Ascending aorta (tissue), 2 donors: Measurements from ENCODE around the gene SLC4A11. TPM values are rescaled to one million over a fixed set of nuclear protein-coding genes. Genes with fewer than 3 reads are reported as not detected.

Experiments
- DNase-seq, 2 donors: peaks; one replicate each; pipeline ENCODE4 v3.0.0-alpha.2; 2019; ENCODE audit warnings: low spot score in 2 of 2
- H3K27ac ChIP-seq, 2 donors: fragments of 200-600 bp; sonication (generic); one replicate each; pipeline ENCODE4 v1.5.1; 2016 to 2017; ENCODE audit warnings: mild to moderate bottlenecking in 1 of 2
- H3K27me3 ChIP-seq: fragments of 200-600 bp; sonication (generic); one replicate; pipeline ENCODE4 v1.5.1; 2017
- H3K36me3 ChIP-seq, 2 donors: fragments of 200-600 bp; sonication (generic); one replicate each; pipeline ENCODE4 v1.5.1; 2016
- H3K4me1 ChIP-seq, 2 donors: fragments of 200-600 bp; sonication (generic); one replicate each; pipeline ENCODE4 v1.5.1; 2016 to 2017; ENCODE audit warnings: mild to moderate bottlenecking in 1 of 2
- H3K4me3 ChIP-seq, 2 donors: fragments of 200-600 bp; sonication (generic); one replicate each; pipeline ENCODE4 v1.5.1; 2016 to 2017; ENCODE audit warnings: mild to moderate bottlenecking in 1 of 2
- H3K9me3 ChIP-seq, 2 donors: fragments of 200-600 bp; sonication (generic); one replicate each; pipeline ENCODE4 v1.5.1; 2016
- CTCF ChIP-seq, 3 experiments: fragments of 200-600 bp in 2 of 3; fragments of 450-650 bp in 1 of 3; sonication (generic) in 2 of 3; IDR thresholded peaks; one replicate each; pipeline ENCODE4 v1.5.1; 2016 to 2019; ENCODE audit warnings: antibody characterized with exemption in 3 of 3, mild to moderate bottlenecking in 1 of 3, moderate library complexity in 1 of 3
- intact Hi-C: fragments of 100-400 bp; cut with DNase I; formaldehyde crosslinking; loops from one replicate; pipeline ENCODE4 v1.15.1; 2023
- total RNA-seq: library from RNA; depleted of rRNA; stranded (reverse); fragments of >200 nt; gene quantifications from one replicate; pipeline ENCODE4 v1.1.0, GENCODE V29; 2016

Gene SLC4A11
- total RNA-seq, 1 donor from 2014 or later, result 1.6 TPM

DNA sequence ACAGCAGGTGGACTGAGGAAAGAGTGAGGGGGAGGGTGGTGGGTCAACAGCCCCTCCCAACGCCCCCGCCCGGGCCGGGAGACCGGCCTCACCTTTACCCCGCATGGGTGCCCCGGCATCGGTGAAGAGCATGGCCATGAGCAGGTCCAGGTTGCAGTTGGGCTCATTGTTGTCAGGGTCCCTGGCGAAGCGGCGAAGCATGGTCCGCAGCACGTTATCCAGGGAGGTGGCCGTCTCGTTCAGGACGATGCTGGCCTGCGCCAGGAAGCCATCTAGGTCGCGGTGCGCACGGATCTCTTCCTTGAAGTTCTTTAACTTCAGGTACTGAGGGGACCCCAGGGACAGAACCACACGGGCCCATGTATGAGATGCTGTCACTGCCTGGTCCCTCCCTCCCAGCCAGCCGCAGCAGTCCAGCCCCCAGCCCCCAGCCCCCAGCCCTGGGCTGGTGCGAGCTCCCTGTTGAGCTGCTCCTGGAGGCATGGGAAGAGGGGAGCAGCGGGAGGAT is 4.9 kb downstream of the SLC4A11 start:
- intact Hi-C loops, result no loop called here
- H3K9me3 ChIP-seq, result no peaks in the 10 kb centered on the region
- no peak for TF ChIP-seq CTCF (IDR thresholded peaks at IDR 0.05)
- peaks cover 8 to 9% of the 10 kb centered on the region in 2 donors for H3K4me1 ChIP-seq
- no peak for DNase-seq
- H3K4me3 ChIP-seq, result no peak overlapping the region
- no peaks in the 10 kb centered on the region for H3K36me3 ChIP-seq
- no peak overlapping the region for H3K27ac ChIP-seq
- peaks cover 9% of the 10 kb centered on the region for H3K27me3 ChIP-seq

GRCh38 chr20:3233131-3233990 is 5.6 kb downstream of the SLC4A11 start:
- TF ChIP-seq CTCF (IDR thresholded peaks at IDR 0.05), result no peak
- Histone ChIP-seq H3K4me3 (no peak overlapping the region), H3K9me3 (no peaks in the 10 kb centered on the region), H3K36me3 (no peaks in the 10 kb centered on the region), H3K4me1 (peaks cover 6% of the 10 kb centered on the region in 2 donors), H3K27me3 (peaks cover 7% of the 10 kb centered on the region), H3K27ac (no peak overlapping the region)
- no peak for DNase-seq
- intact Hi-C loops, result no loop called here

DNA sequence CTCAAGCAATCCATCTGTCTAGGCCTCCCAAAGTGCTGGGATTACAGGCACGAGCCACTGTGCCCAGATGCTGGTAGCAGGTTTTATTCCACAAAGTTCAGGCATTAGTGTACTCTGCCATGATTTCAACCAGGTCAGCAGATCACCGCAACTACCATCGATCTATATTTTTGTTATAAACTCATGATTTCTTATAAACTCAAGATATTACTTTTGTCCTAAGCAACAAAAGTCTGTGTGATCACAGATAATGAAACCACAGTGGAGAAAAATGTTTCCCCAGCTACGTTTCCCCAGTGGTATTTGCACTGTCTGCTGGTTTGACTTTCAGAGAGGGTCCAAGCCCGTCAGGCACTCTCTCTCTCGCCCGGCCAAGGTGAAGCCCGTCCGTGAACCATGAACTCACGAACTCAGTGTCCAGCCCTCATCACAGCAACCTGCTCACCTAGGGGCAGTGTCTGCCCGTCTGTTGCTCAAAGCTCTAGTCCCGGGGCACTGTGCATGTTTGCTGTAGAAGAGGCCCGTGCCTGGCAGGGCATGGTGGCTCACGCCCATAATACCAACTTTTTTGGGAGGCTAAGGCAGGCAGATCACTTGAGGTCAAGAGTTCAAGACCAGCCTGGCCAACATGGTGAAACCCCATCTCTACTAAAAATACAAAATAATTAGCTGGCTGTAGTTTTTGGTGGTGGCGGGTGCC is 7.0 kb downstream of the SLC4A11 start:
- no peaks in the 10 kb centered on the region for H3K4me1 ChIP-seq
- intact Hi-C loops, result no loop called here

DNA sequence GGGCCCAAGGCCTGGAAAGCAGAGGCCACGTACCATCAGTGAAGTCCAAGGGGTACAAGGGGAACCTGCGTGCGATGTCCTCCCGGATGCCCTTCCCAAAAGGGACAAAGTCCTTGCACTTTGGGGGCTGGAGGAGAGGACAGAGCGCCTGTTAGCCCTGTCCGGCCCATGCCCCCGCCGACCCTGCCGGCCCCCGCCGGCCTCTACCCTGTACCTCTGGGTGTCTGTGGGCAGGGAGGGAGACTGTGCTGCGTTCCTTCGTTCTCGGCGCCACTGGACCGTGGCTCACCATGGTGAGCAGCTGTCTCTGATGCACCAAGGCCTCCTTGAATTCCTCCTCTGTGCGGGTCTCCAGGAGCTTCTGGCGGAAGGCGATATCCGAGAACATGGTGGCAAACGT is 7.9 kb downstream of the SLC4A11 start:
- Histone ChIP-seq H3K27ac (no peak overlapping the region), H3K36me3 (no peaks in the 10 kb centered on the region), H3K9me3 (no peaks in the 10 kb centered on the region), H3K27me3 (no peaks in the 10 kb centered on the region), H3K4me1 (no peaks in the 10 kb centered on the region), H3K4me3 (no peak overlapping the region)
- DNase-seq, result no peak
- intact Hi-C loops, result no loop called here
- TF ChIP-seq CTCF (IDR thresholded peaks at IDR 0.05), result no peak

More for the DNA sequence above, 7.0 kb downstream of the SLC4A11 start:
- Histone ChIP-seq H3K36me3 (no peaks in the 10 kb centered on the region), H3K9me3 (no peaks in the 10 kb centered on the region), H3K27ac (no peak overlapping the region), H3K27me3 (no peaks in the 10 kb centered on the region), H3K4me3 (no peak overlapping the region)
- no peak for DNase-seq
- TF ChIP-seq CTCF (IDR thresholded peaks at IDR 0.05), result no peak

GRCh38 chr20:3229798-3230197 is 9.2 kb downstream of the SLC4A11 start:
- Histone ChIP-seq H3K27me3 (no peaks in the 10 kb centered on the region), H3K4me3 (no peak overlapping the region), H3K36me3 (no peaks in the 10 kb centered on the region), H3K9me3 (no peaks in the 10 kb centered on the region), H3K4me1 (no peaks in the 10 kb centered on the region), H3K27ac (no peak overlapping the region)
- intact Hi-C loops, result no loop called here
- DNase-seq, result no peak
- no peak for TF ChIP-seq CTCF (IDR thresholded peaks at IDR 0.05)
